Measurements from ENCODE around the gene INPP5J.

The INPP5J gene

GRCh38 chr22:31124811-31125465 is 2.2 kb downstream of the INPP5J start:
- DNase-seq (ENCODE audit: low spot score) = no peak

- DNase-seq (ENCODE audit: low spot score) = no peak
Observed at GRCh38 chr22:31125521-31126117, 2.9 kb downstream of the INPP5J start.

GRCh38 chr22:31126128-31126868 is 3.5 kb downstream of the INPP5J start:
- DNase-seq (ENCODE audit: low spot score) = no peak

GRCh38 chr22:31126869-31127175 is 4.1 kb downstream of the INPP5J start:
- no peak for DNase-seq (ENCODE audit: low spot score)

DNA sequence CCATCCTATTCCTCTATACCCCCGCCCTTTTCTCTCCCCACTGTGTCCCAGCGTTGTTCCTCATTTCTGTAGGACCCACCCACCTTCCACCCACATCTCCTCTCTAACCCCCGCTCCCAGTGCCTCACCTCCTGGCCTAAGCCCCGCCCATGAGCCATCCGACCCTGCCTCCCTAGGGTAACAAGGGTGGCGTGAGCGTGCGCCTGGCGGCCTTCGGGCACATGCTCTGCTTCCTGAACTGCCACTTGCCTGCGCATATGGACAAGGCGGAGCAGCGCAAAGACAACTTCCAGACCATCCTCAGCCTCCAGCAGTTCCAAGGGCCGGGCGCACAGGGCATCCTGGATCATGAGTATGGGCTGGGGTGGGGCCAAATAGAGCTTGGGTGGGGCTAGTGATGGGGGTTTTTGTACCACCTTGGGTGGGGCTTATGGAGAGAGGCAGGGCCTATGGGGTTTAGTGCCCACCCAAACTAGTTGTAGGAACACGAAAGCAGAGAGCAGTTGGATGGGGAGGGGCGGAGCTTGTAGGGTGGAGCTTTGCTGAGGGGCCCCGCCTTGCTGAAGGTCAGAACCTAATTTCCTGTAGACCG is 4.5 kb downstream of the INPP5J start:
- DNase-seq (ENCODE audit: low spot score) = no peak

GRCh38 chr22:31128156-31128555 is 5.4 kb downstream of the INPP5J start:
- DNase-seq (ENCODE audit: low spot score) = no peak

DNA sequence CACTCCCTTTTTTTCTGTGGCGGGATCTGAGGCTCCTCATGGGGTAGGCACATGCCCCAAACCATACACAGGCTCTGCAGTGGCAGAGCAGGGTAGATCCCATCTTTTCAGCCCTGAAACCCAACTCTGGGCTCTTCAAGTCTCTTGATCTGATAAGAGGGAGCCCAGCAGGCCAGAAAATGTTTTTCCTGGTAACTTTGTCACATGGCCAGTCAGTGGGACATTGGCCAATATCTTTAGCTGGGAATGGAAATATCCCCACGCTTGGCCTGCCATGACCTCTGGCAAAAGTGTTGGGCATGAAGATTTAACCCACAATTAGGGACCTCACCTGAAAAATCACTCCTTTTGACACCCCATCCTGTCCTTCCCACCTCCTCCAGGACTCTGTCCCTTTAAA is 8.1 kb downstream of the INPP5J start:
- DNase-seq (ENCODE audit: low spot score) = no peak

GRCh38 chr22:31133911-31134310 is 11.1 kb downstream of the INPP5J start:
- DNase-seq (ENCODE audit: low spot score) = no peak

DNA sequence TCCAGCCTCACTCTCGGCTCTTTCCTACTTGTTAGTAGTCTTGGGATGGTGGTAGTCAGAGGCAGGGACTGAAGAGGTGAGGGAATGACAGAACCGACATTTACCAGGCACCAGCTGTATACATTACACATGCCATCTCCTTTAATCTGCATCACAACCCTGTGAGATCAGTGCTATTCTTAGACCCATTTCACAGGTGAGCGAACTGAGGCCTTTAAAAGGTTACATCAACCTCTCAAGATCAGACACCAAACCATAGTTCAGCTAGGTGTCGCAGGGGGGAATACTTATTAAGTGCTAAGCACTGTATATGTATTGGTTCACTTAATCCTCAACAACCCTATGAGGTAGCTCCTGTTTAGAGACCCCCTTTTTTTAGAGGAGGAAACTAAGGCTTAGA is 11.9 kb downstream of the INPP5J start:
- no peak for DNase-seq (ENCODE audit: low spot score)

DNA sequence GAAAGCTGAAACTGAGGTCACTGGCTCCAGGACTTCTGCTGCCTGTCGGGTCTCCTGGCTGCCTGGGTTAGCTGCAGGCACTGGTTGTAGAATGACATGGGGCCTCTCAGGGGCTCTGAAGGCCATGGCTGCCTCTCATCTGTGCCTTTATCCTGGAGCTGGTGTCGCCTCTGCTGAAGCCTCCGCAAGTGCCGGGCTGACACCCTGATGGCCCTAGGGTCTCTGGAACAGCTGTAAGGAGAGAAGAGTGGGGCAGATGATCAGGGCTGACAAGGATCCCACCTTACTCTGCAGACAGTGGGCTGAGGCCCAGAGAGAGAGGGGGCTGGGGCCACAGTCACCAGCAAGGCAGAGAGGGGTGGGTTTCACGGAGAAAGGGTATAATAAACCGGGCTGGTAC is 12.9 kb downstream of the INPP5J start:
- no peak for DNase-seq (ENCODE audit: low spot score)

- DNase-seq (ENCODE audit: low spot score) = no peak
Observed at GRCh38 chr22:31136155-31136554, 13.4 kb downstream of the INPP5J start.

GRCh38 chr22:31136711-31137110 is 13.9 kb downstream of the INPP5J start:
- DNase-seq (ENCODE audit: low spot score) = no peak

GRCh38 chr22:31137721-31138120 is 15.0 kb downstream of the INPP5J start:
- DNase-seq (ENCODE audit: low spot score) = no peak

- no peak for DNase-seq (ENCODE audit: low spot score)
Observed at GRCh38 chr22:31138126-31138525, 15.4 kb downstream of the INPP5J start.

- DNase-seq (ENCODE audit: low spot score) = no peak
Observed at GRCh38 chr22:31139066-31139465, 16.3 kb downstream of the INPP5J start.

- DNase-seq (ENCODE audit: low spot score) = no peak
Observed at GRCh38 chr22:31139866-31140716, 17.3 kb downstream of the INPP5J start, which contains the start of gene PLA2G3. PLA2G3 (minus strand) TSS chr22:31140508; CDS start chr22:31140354, 154 bp downstream.

- DNase-seq (ENCODE audit: low spot score) = no peak
Observed at GRCh38 chr22:31140746-31141145, 18.0 kb downstream of the INPP5J start.

DNA sequence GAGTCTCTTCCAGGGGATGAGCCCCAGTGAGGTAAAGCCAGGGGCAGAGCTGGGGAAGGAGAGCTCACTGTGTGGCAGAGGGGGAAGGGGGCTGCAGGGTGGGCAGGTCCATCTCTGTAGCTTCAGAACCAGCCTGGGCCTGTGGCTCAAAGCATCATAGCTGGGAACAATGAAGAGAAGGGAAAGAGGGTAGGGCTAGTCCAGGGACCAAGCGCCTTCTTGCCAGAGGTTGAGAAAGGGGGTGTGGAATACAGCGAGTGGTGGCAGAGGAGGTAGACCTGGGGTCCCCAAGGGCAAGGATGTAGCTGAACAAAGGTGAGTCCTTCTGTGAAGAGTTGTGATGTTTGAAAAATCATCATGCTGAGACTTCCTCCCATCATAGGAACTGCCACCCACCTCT is 18.8 kb downstream of the INPP5J start:
- no peak for DNase-seq (ENCODE audit: low spot score)

GRCh38 chr22:31142285-31142684 is 19.5 kb downstream of the INPP5J start:
- no peak for DNase-seq (ENCODE audit: low spot score)

DNA sequence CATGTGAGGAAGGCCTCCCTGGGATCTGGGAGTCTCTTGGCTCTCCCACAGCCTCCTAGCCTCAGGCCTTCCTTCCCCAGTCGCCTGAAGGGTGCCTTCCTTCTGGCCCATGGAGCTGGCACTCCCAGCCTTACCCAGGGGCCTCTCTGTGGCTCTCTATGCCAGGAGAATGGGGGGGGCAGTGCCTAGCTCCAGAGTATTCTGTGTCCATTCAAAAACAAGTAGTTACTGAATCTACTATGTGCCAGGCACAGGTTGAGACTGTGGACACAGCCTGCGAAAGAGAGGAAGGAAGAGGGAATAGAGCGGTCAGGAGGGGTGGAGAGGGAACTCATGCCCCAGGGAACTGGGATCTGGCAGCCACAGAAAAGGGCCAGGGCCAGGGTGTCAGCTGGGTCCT is 20.3 kb downstream of the INPP5J start:
- no peak for DNase-seq (ENCODE audit: low spot score)

- no peak for DNase-seq (ENCODE audit: low spot score)
Observed at GRCh38 chr22:31143537-31143936, 20.8 kb downstream of the INPP5J start.

DNA sequence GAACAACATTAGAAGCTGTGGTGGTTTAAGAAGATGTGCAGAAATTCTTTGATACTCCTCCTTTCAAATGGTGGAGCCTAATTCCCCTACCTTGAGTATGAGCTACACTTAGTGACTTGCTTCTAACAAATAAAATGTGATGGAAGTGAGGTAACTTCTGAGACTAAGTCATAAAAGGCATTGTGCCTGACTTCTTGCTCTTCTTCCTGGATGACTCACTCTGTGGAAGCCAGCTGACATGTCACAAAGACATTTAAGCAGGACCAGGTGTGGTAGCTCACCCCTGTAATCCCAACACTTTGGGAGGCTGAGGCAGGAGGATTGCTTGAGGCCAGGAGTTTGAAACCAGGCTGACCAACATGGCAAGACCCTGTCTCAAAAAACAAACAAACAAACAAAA is 21.5 kb downstream of the INPP5J start:
- DNase-seq (ENCODE audit: low spot score) = no peak

Measured in CD4-positive, alpha-beta T cell treated with Interleukin-2 at 100 ng/mL for 4 hours (primary cell).